ENCODE data around the gene SPIRE1. TPM values are rescaled to one million over a fixed set of nuclear protein-coding genes. Genes with fewer than 3 reads are reported as not detected.
A peak's percentile ranks its signal among the peaks of the same experiment; 100 is the strongest.
"Not testable (repeated sequence)": the region's sequence is repeated elsewhere in the genome, so short reads cannot be mapped to it uniquely, and the experiment has no call there.

SPIRE1 gene
- total and polyA plus RNA-seq, 7 donors, result 15.5 to 82.3 (median 39.6) TPM

- WGBS, 3 donors, result 61 to 72% (median 62%) methylated on average over 13 of the region's 13 CpGs
- not testable (repeated sequence) for H3K27me3 ChIP-seq (ENCODE audit: insufficient read depth in 3 of 3, low read length in 2 of 3); H3K36me3 ChIP-seq (ENCODE audit: insufficient read depth in 1 of 2, low read depth in 1 of 2); H3K9me3 ChIP-seq
- Histone ChIP-seq H3K4me1 (peaks cover 26% of the 10 kb centered on the region), H3K27ac (peak overlapping the region; percentile 78), H3K4me3 (peak overlapping the region; percentile 37)
- peak; percentile 71 to 86 for DNase-seq
- intact Hi-C loops (cut with DNase I), result loop anchor here in 1 of 2 donors (5.0 kb wide), 1 partner anchor 105 kb away; the partner anchor contains the start of gene SPIRE1
- peak; percentile 89 to 95 (median 92) for ATAC-seq
- TF ChIP-seq, protein P1, sequence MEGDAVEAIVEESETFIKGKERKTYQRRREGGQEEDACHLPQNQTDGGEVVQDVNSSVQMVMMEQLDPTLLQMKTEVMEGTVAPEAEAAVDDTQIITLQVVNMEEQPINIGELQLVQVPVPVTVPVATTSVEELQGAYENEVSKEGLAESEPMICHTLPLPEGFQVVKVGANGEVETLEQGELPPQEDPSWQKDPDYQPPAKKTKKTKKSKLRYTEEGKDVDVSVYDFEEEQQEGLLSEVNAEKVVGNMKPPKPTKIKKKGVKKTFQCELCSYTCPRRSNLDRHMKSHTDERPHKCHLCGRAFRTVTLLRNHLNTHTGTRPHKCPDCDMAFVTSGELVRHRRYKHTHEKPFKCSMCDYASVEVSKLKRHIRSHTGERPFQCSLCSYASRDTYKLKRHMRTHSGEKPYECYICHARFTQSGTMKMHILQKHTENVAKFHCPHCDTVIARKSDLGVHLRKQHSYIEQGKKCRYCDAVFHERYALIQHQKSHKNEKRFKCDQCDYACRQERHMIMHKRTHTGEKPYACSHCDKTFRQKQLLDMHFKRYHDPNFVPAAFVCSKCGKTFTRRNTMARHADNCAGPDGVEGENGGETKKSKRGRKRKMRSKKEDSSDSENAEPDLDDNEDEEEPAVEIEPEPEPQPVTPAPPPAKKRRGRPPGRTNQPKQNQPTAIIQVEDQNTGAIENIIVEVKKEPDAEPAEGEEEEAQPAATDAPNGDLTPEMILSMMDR (IDR thresholded peaks at IDR 0.05), result peak; percentile 28
These were observed 105.7 kb downstream of the SPIRE1 start for GRCh38 chr18:12551943-12552878.

DNA sequence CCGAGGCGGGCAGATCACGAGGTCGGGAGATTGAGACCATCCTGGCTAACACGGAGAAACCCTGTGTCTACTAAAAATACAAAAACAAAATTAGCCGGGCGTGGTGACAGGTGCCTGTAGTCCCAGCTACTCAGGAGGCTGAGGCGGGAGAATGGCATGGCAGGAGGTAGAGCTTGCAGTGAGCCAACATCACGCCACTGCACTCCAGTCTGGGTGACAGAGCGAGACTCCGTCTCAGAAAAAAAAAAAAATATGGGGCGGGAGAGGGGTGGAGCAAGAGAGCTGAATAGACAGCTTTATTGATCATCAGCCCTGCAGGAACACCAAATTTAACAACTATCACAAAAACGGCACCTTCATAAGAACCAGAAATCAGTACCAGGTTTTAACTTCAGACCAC lies 106.4 kb downstream of the SPIRE1 start:
- Histone ChIP-seq H3K4me3 (peak overlapping the region; percentile 37), H3K27ac (peak overlapping the region; percentile 78), H3K4me1 (peaks cover 26% of the 10 kb centered on the region)
- 61 to 92% (median 68%) methylated on average over 13 of the region's 13 CpGs for WGBS, 3 donors
- not testable (repeated sequence) for H3K9me3 ChIP-seq; H3K27me3 ChIP-seq (ENCODE audit: insufficient read depth in 3 of 3, low read length in 2 of 3); DNase-seq; H3K36me3 ChIP-seq (ENCODE audit: insufficient read depth in 1 of 2, low read depth in 1 of 2)
- ATAC-seq, result peak; percentile 33 to 43 (median 36)
- intact Hi-C loops (cut with DNase I), result loop anchor here in 1 of 2 donors (5.0 kb wide), 1 partner anchor 106 kb away; the partner anchor contains the start of gene SPIRE1

DNA sequence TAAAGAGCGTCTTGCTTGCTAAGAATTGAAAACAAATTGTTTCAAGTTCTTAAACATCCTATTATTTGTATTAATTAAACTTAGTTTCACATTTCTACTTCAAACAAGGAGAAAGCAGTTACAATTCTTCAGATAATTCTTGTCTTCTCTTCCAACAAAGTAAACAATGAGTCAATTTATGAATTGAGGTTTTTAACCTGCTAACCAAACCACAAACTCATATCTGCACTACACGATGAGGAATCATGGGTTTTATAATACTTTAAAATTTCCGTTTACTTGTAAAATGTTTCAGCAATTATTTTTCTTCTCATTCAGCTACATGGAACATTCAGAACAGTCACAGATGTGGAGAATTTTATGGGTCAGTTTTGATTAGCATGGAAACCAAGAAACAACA lies 114.2 kb downstream of the SPIRE1 start:
- ATAC-seq, result no peak
- intact Hi-C loops (cut with DNase I), result no loop called here
- Histone ChIP-seq H3K9me3 (peaks cover 25% of the 10 kb centered on the region), H3K27ac (no peak overlapping the region), H3K4me1 (no peaks in the 10 kb centered on the region), H3K27me3 (ENCODE audit: insufficient read depth in 3 of 3, low read length in 2 of 3) (no peaks in the 10 kb centered on the region), H3K36me3 (ENCODE audit: insufficient read depth in 1 of 2, low read depth in 1 of 2) (no peaks in the 10 kb centered on the region), H3K4me3 (no peak overlapping the region)
- WGBS, 3 donors, result 65 to 87% (median 70%) methylated on average over 3 of the region's 3 CpGs
- DNase-seq, result no peak
- TF ChIP-seq, protein P1 (IDR thresholded peaks at IDR 0.05), result no peak

- 95 to 99% (median 98%) methylated on average over 2 of the region's 2 CpGs for WGBS, 3 donors
- intact Hi-C loops (cut with DNase I), result no loop called here
- Histone ChIP-seq H3K27me3 (ENCODE audit: insufficient read depth in 3 of 3, low read length in 2 of 3) (no peaks in the 10 kb centered on the region), H3K4me3 (no peak overlapping the region), H3K27ac (no peak overlapping the region), H3K9me3 (peaks cover 25% of the 10 kb centered on the region), H3K4me1 (no peaks in the 10 kb centered on the region), H3K36me3 (ENCODE audit: insufficient read depth in 1 of 2, low read depth in 1 of 2) (no peaks in the 10 kb centered on the region)
- no peak for ATAC-seq
- no peak for DNase-seq
- TF ChIP-seq, protein P1 (IDR thresholded peaks at IDR 0.05), result no peak
These were observed 117.2 kb downstream of the SPIRE1 start for GRCh38 chr18:12540751-12541150.

DNA sequence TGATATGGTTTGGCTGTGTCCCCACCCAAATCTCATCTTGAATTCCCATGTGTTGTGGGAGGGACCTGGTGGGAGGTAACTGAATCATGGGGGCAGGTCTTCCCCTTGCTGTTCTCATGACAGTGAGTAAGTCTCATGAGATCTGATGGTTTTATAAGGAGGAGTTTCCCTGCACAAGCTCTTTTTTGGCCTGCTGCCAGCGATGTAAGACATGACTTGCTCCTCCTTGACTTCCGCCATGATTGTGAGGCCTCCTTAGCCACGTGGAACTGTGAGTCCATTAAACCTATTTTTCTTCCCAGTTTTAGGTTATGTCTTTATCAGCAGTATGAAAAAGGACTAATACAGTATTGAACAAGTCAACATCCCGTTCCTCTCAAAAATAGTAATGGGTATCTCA lies 118.7 kb downstream of the SPIRE1 start:
- H3K4me3 ChIP-seq; intact Hi-C loops (cut with DNase I); H3K4me1 ChIP-seq; H3K36me3 ChIP-seq (ENCODE audit: insufficient read depth in 1 of 2, low read depth in 1 of 2); ATAC-seq; H3K27me3 ChIP-seq (ENCODE audit: insufficient read depth in 3 of 3, low read length in 2 of 3); H3K27ac ChIP-seq; DNase-seq: not testable (repeated sequence)
- H3K9me3 ChIP-seq, result peaks cover 25% of the 10 kb centered on the region
- WGBS, 3 donors, result 92 to 97% (median 95%) methylated on average over 4 of the region's 4 CpGs
